ENCODE measurements around the gene ERGIC1. TPM values are rescaled to one million over a fixed set of nuclear protein-coding genes. Genes with fewer than 3 reads are reported as not detected.

The ERGIC1 gene
- total RNA-seq, 1 experiment from 2014 or later, result 89.8 TPM

DNA sequence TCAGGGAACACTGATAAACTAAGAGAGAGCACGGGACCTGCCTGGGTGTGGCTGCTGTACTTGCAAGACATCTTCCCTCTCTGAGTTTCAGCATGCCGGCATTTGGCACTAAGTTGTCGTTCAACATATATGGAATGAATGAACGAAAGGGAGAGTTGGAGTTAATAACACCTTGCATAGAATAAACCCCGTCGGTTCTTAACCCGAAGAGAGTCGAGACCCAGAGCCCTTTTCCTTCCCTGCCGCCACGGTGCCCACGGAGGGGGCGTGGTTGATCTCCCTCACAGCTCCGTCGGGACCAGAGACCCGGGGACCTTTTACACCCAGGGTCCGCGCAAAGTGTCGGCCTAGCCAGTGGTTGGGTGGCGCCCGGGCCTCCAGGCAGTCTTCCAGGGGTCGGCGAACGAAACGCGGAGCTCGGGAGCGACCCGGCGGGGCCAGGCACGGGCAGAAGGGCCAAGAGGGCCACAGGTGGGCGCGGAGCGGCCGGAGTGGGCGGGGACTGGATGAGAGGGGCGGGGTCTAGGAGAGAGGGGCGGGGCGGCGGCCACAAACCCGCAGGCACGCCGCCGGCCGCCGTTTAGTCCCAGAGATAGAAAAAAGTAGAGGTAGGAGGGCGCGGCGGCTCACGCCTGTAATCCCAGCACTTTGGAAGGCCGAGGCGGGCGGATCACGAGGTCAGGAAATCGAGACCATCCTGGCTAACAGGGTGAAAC lies 124.4 kb downstream of the ERGIC1 start:
- Mint-ChIP-seq H3K27ac (no peak overlapping the region), H3K4me3 (peak overlapping the region; percentile 89), H3K9me3 (no peaks in the 10 kb centered on the region), H3K36me3 (peaks cover 11% of the 10 kb centered on the region), H3K27me3 (ENCODE audit: low read depth) (peaks cover 42% of the 10 kb centered on the region), H3K4me1 (peaks cover 9% of the 10 kb centered on the region)
- CTCF ChIA-PET, result interaction anchor here (0.6 to 2.6 kb wide), 28 partner anchors 10 to 497 kb away, joined by 3 to 19 read pairs (median 4); partner anchors contain the start of gene ATP6V0E1
- POLR2A ChIA-PET, result interaction anchor here (0.6 to 1.7 kb wide), 7 partner anchors 19 to 252 kb away, joined by 3 to 7 read pairs (median 3); partner anchors contain the start of gene ATP6V0E1
- DNase-seq (ENCODE audit: low spot score) (peak; percentile 63), ATAC-seq (peak; percentile 83)
- no peak for TF ChIP-seq SMAD3 (CRISPR knock-in tag; IDR thresholded peaks at IDR 0.05; ENCODE audit: borderline replicate concordance)
- TF ChIP-seq ETV6 (CRISPR knock-in tag; IDR thresholded peaks at IDR 0.05), result no peak
- no peak for TF ChIP-seq FOXJ3 (CRISPR knock-in tag; IDR thresholded peaks at IDR 0.05; ENCODE audit: borderline replicate concordance)
- TF ChIP-seq SOX15 (CRISPR knock-in tag; IDR thresholded peaks at IDR 0.05), result no peak
- TF ChIP-seq, protein P1, sequence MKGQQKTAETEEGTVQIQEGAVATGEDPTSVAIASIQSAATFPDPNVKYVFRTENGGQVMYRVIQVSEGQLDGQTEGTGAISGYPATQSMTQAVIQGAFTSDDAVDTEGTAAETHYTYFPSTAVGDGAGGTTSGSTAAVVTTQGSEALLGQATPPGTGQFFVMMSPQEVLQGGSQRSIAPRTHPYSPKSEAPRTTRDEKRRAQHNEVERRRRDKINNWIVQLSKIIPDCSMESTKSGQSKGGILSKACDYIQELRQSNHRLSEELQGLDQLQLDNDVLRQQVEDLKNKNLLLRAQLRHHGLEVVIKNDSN (CRISPR knock-in tag; IDR thresholded peaks at IDR 0.05), result peak; percentile 24; the same call in 1 of the 2 replicates
- TF ChIP-seq KAT7 (CRISPR knock-in tag; IDR thresholded peaks at IDR 0.05; ENCODE audit: borderline replicate concordance), result no peak
- no peak for TF ChIP-seq ZNF219 (CRISPR knock-in tag; IDR thresholded peaks at IDR 0.05; ENCODE audit: borderline replicate concordance)
- TF ChIP-seq FOXK1 (CRISPR knock-in tag; IDR thresholded peaks at IDR 0.05), result no peak
- TF ChIP-seq GABPB1 (CRISPR knock-in tag; IDR thresholded peaks at IDR 0.05), result no peak
- TF ChIP-seq SP1 (CRISPR knock-in tag; conservative IDR thresholded peaks at IDR 0.05), result peak; percentile 16; the same call in 1 of the 2 replicates
- no peak for TF ChIP-seq JAZF1 (CRISPR knock-in tag; IDR thresholded peaks at IDR 0.05)
- TF ChIP-seq ELF4 (CRISPR knock-in tag; IDR thresholded peaks at IDR 0.05; ENCODE audit: low read depth), result no peak
- TF ChIP-seq FOXP1 (CRISPR knock-in tag; IDR thresholded peaks at IDR 0.05; ENCODE audit: borderline replicate concordance), result no peak
- TF ChIP-seq, protein P2, sequence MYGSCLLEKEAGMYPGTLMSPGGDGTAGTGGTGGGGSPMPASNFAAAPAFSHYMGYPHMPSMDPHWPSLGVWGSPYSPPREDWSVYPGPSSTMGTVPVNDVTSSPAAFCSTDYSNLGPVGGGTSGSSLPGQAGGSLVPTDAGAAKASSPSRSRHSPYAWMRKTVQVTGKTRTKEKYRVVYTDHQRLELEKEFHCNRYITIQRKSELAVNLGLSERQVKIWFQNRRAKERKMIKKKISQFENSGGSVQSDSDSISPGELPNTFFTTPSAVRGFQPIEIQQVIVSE (CRISPR knock-in tag; IDR thresholded peaks at IDR 0.05; ENCODE audit: borderline replicate concordance), result no peak
- no peak for TF ChIP-seq CTCF (IDR thresholded peaks at IDR 0.05)
- no peak for TF ChIP-seq NFYB (CRISPR knock-in tag; conservative IDR thresholded peaks at IDR 0.05; ENCODE audit: low read depth)

DNA sequence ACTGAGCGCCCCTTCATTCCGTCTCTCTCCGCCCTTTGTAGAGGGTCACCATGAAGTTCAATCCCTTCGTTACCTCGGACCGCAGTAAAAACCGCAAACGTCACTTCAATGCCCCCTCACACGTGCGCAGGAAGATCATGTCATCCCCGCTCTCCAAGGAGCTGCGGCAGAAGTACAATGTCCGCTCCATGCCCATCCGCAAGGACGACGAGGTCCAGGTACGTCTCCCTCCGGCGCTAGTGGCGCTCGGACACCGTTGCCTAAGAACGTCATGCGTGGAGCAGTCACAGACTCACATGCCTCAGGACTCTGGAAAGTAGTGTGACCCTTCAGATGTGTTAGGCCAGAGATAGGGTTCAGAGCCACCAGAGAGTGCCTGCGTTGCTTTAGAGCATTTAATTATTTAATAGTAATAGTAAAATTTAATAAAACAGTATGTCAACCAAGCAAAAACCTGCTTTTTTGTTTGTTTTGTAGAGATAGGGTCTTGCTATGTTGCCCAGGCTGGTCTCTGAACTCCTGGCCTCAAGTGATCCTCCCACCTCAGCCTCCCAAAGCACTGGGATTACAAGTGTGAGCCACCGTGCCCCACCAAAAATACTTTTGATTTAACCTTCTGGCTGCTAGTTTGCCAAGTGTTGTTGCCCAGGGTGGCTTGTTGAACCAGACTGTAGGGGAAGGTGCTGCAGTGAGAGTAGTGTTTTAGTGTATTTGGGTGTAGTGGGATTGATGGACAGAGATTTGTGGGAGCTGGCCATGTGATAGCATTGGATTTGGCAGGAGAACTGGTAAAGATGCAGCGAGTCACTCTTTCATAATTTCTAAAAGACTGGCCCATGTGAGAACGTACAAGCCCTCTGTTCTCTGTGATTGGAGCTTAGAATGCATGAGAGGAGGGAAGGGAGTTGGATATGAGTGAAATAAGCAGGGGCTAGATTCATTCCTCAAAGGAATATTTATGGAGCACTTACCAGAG lies 126.1 kb downstream of the ERGIC1 start:
- Mint-ChIP-seq H3K4me1 (peaks cover 9% of the 10 kb centered on the region), H3K27me3 (ENCODE audit: low read depth) (peaks cover 31% of the 10 kb centered on the region), H3K4me3 (peak overlapping the region; percentile 89), H3K9me3 (no peaks in the 10 kb centered on the region), H3K27ac (peak overlapping the region; percentile 22; the same call in 1 of the 2 replicates), H3K36me3 (peaks cover 15% of the 10 kb centered on the region)
- ChIA-PET CTCF (interaction anchor here (0.5 to 2.6 kb wide), 21 partner anchors 8 to 339 kb away, joined by 3 to 19 read pairs (median 4); partner anchors contain the start of gene ATP6V0E1), POLR2A (interaction anchor here (1.7 kb wide), 1 partner anchor 24 kb away, joined by 7 read pairs; the partner anchor contains the start of gene ATP6V0E1)
- ATAC-seq, result no peak
- no peak for DNase-seq (ENCODE audit: low spot score)
- TF ChIP-seq SMAD4 (CRISPR knock-in tag; IDR thresholded peaks at IDR 0.05) (no peak), ZNF396 (CRISPR knock-in tag; IDR thresholded peaks at IDR 0.05; ENCODE audit: borderline replicate concordance) (no peak), ATF2 (CRISPR knock-in tag; IDR thresholded peaks at IDR 0.05; ENCODE audit: borderline replicate concordance, low read depth) (no peak), FOXK1 (CRISPR knock-in tag; IDR thresholded peaks at IDR 0.05) (peak; percentile 10; the same call in 1 of the 2 replicates), USF2 (CRISPR knock-in tag; IDR thresholded peaks at IDR 0.05) (no peak), NFYB (CRISPR knock-in tag; conservative IDR thresholded peaks at IDR 0.05; ENCODE audit: low read depth) (no peak), ZNF121 (CRISPR knock-in tag; IDR thresholded peaks at IDR 0.05) (peak; percentile 55; the same call in 1 of the 2 replicates), JAZF1 (CRISPR knock-in tag; IDR thresholded peaks at IDR 0.05) (no peak), CREM (CRISPR knock-in tag; IDR thresholded peaks at IDR 0.05) (no peak)
- TF ChIP-seq, protein P3, sequence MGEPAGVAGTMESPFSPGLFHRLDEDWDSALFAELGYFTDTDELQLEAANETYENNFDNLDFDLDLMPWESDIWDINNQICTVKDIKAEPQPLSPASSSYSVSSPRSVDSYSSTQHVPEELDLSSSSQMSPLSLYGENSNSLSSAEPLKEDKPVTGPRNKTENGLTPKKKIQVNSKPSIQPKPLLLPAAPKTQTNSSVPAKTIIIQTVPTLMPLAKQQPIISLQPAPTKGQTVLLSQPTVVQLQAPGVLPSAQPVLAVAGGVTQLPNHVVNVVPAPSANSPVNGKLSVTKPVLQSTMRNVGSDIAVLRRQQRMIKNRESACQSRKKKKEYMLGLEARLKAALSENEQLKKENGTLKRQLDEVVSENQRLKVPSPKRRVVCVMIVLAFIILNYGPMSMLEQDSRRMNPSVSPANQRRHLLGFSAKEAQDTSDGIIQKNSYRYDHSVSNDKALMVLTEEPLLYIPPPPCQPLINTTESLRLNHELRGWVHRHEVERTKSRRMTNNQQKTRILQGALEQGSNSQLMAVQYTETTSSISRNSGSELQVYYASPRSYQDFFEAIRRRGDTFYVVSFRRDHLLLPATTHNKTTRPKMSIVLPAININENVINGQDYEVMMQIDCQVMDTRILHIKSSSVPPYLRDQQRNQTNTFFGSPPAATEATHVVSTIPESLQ (CRISPR knock-in tag; IDR thresholded peaks at IDR 0.05), result no peak
